ENCODE data around the gene RAPGEF3. TPM values are rescaled to one million over a fixed set of nuclear protein-coding genes. Genes with fewer than 3 reads are reported as not detected.
A peak's percentile ranks its signal among the peaks of the same experiment; 100 is the strongest.

RAPGEF3 gene
- total and polyA plus RNA-seq, 4 donors, result 1.3 to 4.3 (median 1.4) TPM

DNA sequence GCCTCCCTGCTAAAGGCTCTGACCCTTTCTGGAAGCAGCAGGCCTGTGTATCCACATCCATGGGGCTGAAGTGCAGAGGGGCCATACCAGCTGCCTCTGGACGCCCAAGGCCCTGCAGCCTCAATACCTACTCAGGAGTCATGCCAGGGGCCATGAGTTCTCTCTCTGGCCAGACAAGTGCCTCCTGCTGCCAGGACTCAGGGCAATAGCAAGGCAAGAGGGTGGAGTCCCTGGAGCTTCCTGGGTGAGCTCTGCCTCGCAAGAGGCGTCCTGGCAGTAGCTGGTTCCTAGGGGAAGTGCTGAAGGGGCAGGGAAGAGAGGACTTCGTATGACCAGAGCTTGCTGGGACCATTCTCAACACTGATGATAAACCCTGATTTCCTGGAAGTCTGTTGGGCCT lies 22.5 kb downstream of the RAPGEF3 start:
- no peak for DNase-seq (ENCODE audit: low spot score)
- Histone ChIP-seq H3K27me3 (ENCODE audit: control insufficient read depth in 4 of 4, insufficient read depth in 4 of 4, low read length in 3 of 4) (no peaks in the 10 kb centered on the region), H3K4me3 (ENCODE audit: low read depth in 1 of 3, low read length in 3 of 3) (no peak overlapping the region), H3K9ac (ENCODE audit: low read depth in 1 of 2, low read length in 2 of 2) (no peak overlapping the region), H3K4me1 (ENCODE audit: control insufficient read depth in 4 of 4, insufficient read depth in 4 of 4, low read length in 3 of 4) (peaks cover 10 to 12% (median 11%) of the 10 kb centered on the region in 4 donors), H3K36me3 (ENCODE audit: control insufficient read depth in 4 of 4, insufficient read depth in 3 of 4, low read depth in 1 of 4, low read length in 3 of 4) (no peaks in the 10 kb centered on the region), H3K27ac (ENCODE audit: low read depth in 1 of 2, low read length in 2 of 2) (peak overlapping the region in 1 of 2 donors; percentile 15), H3K9me3 (ENCODE audit: control insufficient read depth in 4 of 4, low read length in 3 of 4) (no peaks in the 10 kb centered on the region)
- WGBS, result 76% methylated on average over 4 of the region's 4 CpGs
- TF ChIP-seq, protein P1, sequence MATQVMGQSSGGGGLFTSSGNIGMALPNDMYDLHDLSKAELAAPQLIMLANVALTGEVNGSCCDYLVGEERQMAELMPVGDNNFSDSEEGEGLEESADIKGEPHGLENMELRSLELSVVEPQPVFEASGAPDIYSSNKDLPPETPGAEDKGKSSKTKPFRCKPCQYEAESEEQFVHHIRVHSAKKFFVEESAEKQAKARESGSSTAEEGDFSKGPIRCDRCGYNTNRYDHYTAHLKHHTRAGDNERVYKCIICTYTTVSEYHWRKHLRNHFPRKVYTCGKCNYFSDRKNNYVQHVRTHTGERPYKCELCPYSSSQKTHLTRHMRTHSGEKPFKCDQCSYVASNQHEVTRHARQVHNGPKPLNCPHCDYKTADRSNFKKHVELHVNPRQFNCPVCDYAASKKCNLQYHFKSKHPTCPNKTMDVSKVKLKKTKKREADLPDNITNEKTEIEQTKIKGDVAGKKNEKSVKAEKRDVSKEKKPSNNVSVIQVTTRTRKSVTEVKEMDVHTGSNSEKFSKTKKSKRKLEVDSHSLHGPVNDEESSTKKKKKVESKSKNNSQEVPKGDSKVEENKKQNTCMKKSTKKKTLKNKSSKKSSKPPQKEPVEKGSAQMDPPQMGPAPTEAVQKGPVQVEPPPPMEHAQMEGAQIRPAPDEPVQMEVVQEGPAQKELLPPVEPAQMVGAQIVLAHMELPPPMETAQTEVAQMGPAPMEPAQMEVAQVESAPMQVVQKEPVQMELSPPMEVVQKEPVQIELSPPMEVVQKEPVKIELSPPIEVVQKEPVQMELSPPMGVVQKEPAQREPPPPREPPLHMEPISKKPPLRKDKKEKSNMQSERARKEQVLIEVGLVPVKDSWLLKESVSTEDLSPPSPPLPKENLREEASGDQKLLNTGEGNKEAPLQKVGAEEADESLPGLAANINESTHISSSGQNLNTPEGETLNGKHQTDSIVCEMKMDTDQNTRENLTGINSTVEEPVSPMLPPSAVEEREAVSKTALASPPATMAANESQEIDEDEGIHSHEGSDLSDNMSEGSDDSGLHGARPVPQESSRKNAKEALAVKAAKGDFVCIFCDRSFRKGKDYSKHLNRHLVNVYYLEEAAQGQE (IDR thresholded peaks at IDR 0.05), result no peak
- TF ChIP-seq, protein P2, sequence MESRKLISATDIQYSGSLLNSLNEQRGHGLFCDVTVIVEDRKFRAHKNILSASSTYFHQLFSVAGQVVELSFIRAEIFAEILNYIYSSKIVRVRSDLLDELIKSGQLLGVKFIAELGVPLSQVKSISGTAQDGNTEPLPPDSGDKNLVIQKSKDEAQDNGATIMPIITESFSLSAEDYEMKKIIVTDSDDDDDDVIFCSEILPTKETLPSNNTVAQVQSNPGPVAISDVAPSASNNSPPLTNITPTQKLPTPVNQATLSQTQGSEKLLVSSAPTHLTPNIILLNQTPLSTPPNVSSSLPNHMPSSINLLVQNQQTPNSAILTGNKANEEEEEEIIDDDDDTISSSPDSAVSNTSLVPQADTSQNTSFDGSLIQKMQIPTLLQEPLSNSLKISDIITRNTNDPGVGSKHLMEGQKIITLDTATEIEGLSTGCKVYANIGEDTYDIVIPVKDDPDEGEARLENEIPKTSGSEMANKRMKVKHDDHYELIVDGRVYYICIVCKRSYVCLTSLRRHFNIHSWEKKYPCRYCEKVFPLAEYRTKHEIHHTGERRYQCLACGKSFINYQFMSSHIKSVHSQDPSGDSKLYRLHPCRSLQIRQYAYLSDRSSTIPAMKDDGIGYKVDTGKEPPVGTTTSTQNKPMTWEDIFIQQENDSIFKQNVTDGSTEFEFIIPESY (IDR thresholded peaks at IDR 0.05), result no peak
- TF ChIP-seq EGR1 (IDR thresholded peaks at IDR 0.05; ENCODE audit: low read depth in 2 of 2) (no peak), SP1 (IDR thresholded peaks at IDR 0.05) (no peak), HNF4G (IDR thresholded peaks at IDR 0.05) (no peak), TAF1 (conservative IDR thresholded peaks at IDR 0.05) (no peak), JUND (IDR thresholded peaks at IDR 0.05) (no peak), GABPA (IDR thresholded peaks at IDR 0.05 in 1 of 2, conservative IDR thresholded peaks at IDR 0.05 in 1 of 2) (no peak), NR2F2 (IDR thresholded peaks at IDR 0.05) (no peak)
- TF ChIP-seq, protein P3, sequence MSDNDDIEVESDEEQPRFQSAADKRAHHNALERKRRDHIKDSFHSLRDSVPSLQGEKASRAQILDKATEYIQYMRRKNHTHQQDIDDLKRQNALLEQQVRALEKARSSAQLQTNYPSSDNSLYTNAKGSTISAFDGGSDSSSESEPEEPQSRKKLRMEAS (IDR thresholded peaks at IDR 0.05), result no peak

DNA sequence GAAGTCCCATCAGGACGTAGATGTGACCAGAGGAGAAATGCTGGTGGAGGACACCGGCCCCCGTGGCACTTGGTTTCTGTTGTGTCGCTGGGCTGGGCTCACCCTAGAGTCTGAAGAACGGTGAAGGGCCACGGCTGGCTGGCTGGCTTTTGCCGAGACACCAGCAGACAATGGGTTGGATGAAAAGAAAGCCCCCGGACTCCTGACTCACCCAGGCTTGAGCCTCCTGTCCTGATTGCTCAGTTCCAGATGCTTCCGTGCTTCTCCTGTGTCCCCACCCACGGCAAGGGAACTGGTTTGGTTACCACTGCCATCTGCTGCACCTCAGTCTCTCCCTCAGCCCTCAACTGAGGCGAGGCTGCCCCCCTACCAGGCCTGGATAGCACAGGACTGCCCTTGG lies 23.0 kb downstream of the RAPGEF3 start:
- Histone ChIP-seq H3K36me3 (ENCODE audit: control insufficient read depth in 4 of 4, insufficient read depth in 3 of 4, low read depth in 1 of 4, low read length in 3 of 4) (no peaks in the 10 kb centered on the region), H3K4me1 (ENCODE audit: control insufficient read depth in 4 of 4, insufficient read depth in 4 of 4, low read length in 3 of 4) (peaks cover 10 to 12% (median 11%) of the 10 kb centered on the region in 4 donors), H3K9ac (ENCODE audit: low read depth in 1 of 2, low read length in 2 of 2) (no peak overlapping the region), H3K9me3 (ENCODE audit: control insufficient read depth in 4 of 4, low read length in 3 of 4) (no peaks in the 10 kb centered on the region), H3K27ac (ENCODE audit: low read depth in 1 of 2, low read length in 2 of 2) (no peak overlapping the region), H3K4me3 (ENCODE audit: low read depth in 1 of 3, low read length in 3 of 3) (no peak overlapping the region), H3K27me3 (ENCODE audit: control insufficient read depth in 4 of 4, insufficient read depth in 4 of 4, low read length in 3 of 4) (no peaks in the 10 kb centered on the region)
- 93% methylated on average over 11 of the region's 11 CpGs for WGBS
- no peak for DNase-seq (ENCODE audit: low spot score)
- TF ChIP-seq EGR1 (IDR thresholded peaks at IDR 0.05; ENCODE audit: low read depth in 2 of 2) (no peak), FOXA2 (IDR thresholded peaks at IDR 0.05) (no peak), JUND (IDR thresholded peaks at IDR 0.05) (no peak), SP1 (IDR thresholded peaks at IDR 0.05) (no peak), TAF1 (conservative IDR thresholded peaks at IDR 0.05) (no peak), RXRA (IDR thresholded peaks at IDR 0.05) (no peak), HNF4G (IDR thresholded peaks at IDR 0.05) (no peak), FOXA1 (IDR thresholded peaks at IDR 0.05) (no peak), HNF4A (conservative IDR thresholded peaks at IDR 0.05) (no peak)
- TF ChIP-seq, protein P2 (IDR thresholded peaks at IDR 0.05), result no peak
- TF ChIP-seq, protein P4, sequence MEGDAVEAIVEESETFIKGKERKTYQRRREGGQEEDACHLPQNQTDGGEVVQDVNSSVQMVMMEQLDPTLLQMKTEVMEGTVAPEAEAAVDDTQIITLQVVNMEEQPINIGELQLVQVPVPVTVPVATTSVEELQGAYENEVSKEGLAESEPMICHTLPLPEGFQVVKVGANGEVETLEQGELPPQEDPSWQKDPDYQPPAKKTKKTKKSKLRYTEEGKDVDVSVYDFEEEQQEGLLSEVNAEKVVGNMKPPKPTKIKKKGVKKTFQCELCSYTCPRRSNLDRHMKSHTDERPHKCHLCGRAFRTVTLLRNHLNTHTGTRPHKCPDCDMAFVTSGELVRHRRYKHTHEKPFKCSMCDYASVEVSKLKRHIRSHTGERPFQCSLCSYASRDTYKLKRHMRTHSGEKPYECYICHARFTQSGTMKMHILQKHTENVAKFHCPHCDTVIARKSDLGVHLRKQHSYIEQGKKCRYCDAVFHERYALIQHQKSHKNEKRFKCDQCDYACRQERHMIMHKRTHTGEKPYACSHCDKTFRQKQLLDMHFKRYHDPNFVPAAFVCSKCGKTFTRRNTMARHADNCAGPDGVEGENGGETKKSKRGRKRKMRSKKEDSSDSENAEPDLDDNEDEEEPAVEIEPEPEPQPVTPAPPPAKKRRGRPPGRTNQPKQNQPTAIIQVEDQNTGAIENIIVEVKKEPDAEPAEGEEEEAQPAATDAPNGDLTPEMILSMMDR (IDR thresholded peaks at IDR 0.05; ENCODE audit: low read depth, low read length, missing input control), result no peak
- TF ChIP-seq, protein P1 (IDR thresholded peaks at IDR 0.05), result no peak
- TF ChIP-seq, protein P3 (IDR thresholded peaks at IDR 0.05), result no peak
